ENCODE results near the gene RASA4B. TPM values are rescaled to one million over a fixed set of nuclear protein-coding genes. Genes with fewer than 3 reads are reported as not detected.
"Not testable (repeated sequence)": the region's sequence is repeated elsewhere in the genome, so short reads cannot be mapped to it uniquely, and the experiment has no call there.

The RASA4B gene
- 10 to 100 TPM; 10.8 to 59.0 (median 21.2) TPM for total RNA-seq

- H3K4me1 ChIP-seq; H3K36me3 ChIP-seq; H3K27ac ChIP-seq; H3K27me3 ChIP-seq; intact Hi-C loops (cut with DNase I; ENCODE audit: low total_unique reads); H3K9me3 ChIP-seq: not testable (repeated sequence)
- peak within 1 kb of the TSS in 1 of 2 donors; percentile 27 for H3K4me3 ChIP-seq
- peak in 1 of 2 donors; percentile 35 for DNase-seq
Measured at GRCh38 chr7:102517550-102518147, at the start of gene RASA4B. TSS of gene RASA4B (minus strand) at chr7:102517777. CDS start at chr7:102517710, 67 bp downstream.

- DNase-seq; H3K9me3 ChIP-seq; intact Hi-C loops (cut with DNase I; ENCODE audit: low total_unique reads): not testable (repeated sequence)
Measured at GRCh38 chr7:102550808-102551422, 33.3 kb upstream of the RASA4B start, which contains the start of gene SPDYE2. TSS of gene SPDYE2 (plus strand) at chr7:102551226. CDS start at chr7:102553256, 2,030 bp downstream.

GRCh38 chr7:102546353-102546752 lies 28.8 kb upstream of the RASA4B start:
- H3K4me1 ChIP-seq; H3K9me3 ChIP-seq; H3K27ac ChIP-seq; intact Hi-C loops (cut with DNase I; ENCODE audit: low total_unique reads); DNase-seq; H3K27me3 ChIP-seq; H3K4me3 ChIP-seq; H3K36me3 ChIP-seq: not testable (repeated sequence)

More at GRCh38 chr7:102550808-102551422, 33.3 kb upstream of the RASA4B start, which contains the start of gene SPDYE2:
- not testable (repeated sequence) for H3K4me3 ChIP-seq, H3K4me1 ChIP-seq, H3K27ac ChIP-seq, H3K36me3 ChIP-seq, H3K27me3 ChIP-seq

GRCh38 chr7:102545288-102545687 lies 27.7 kb upstream of the RASA4B start:
- DNase-seq; intact Hi-C loops (cut with DNase I; ENCODE audit: low total_unique reads); H3K27me3 ChIP-seq; H3K27ac ChIP-seq; H3K4me1 ChIP-seq; H3K9me3 ChIP-seq; H3K36me3 ChIP-seq; H3K4me3 ChIP-seq: not testable (repeated sequence)

- not testable (repeated sequence) for H3K27me3 ChIP-seq
Measured at GRCh38 chr7:102544372-102544771, 26.8 kb upstream of the RASA4B start.

GRCh38 chr7:102543596-102543995 lies 26.0 kb upstream of the RASA4B start, which contains the start of gene UPK3BL2:
TSS of gene UPK3BL2 (minus strand) at chr7:102543696. CDS start at chr7:102543636, 60 bp downstream.
- H3K27me3 ChIP-seq; intact Hi-C loops (cut with DNase I; ENCODE audit: low total_unique reads); H3K36me3 ChIP-seq; H3K4me3 ChIP-seq; DNase-seq; H3K4me1 ChIP-seq; H3K27ac ChIP-seq; H3K9me3 ChIP-seq: not testable (repeated sequence)

More at GRCh38 chr7:102544372-102544771, 26.8 kb upstream of the RASA4B start:
- H3K9me3 ChIP-seq; DNase-seq; H3K36me3 ChIP-seq; H3K27ac ChIP-seq; H3K4me1 ChIP-seq; intact Hi-C loops (cut with DNase I; ENCODE audit: low total_unique reads); H3K4me3 ChIP-seq: not testable (repeated sequence)

- H3K36me3 ChIP-seq; H3K4me3 ChIP-seq; H3K4me1 ChIP-seq; H3K9me3 ChIP-seq; DNase-seq; H3K27me3 ChIP-seq; H3K27ac ChIP-seq; intact Hi-C loops (cut with DNase I; ENCODE audit: low total_unique reads): not testable (repeated sequence)
Measured at GRCh38 chr7:102542771-102543170, 25.2 kb upstream of the RASA4B start.

GRCh38 chr7:102542083-102542482 lies 24.5 kb upstream of the RASA4B start:
- H3K4me3 ChIP-seq; H3K36me3 ChIP-seq; H3K27ac ChIP-seq; H3K9me3 ChIP-seq; intact Hi-C loops (cut with DNase I; ENCODE audit: low total_unique reads); H3K4me1 ChIP-seq; DNase-seq; H3K27me3 ChIP-seq: not testable (repeated sequence)

- DNase-seq; H3K36me3 ChIP-seq; H3K9me3 ChIP-seq; H3K4me3 ChIP-seq; intact Hi-C loops (cut with DNase I; ENCODE audit: low total_unique reads); H3K27ac ChIP-seq; H3K4me1 ChIP-seq; H3K27me3 ChIP-seq: not testable (repeated sequence)
Measured at GRCh38 chr7:102540604-102541003, 23.0 kb upstream of the RASA4B start.

- DNase-seq; H3K36me3 ChIP-seq; H3K27ac ChIP-seq; H3K9me3 ChIP-seq; H3K4me3 ChIP-seq; H3K27me3 ChIP-seq; intact Hi-C loops (cut with DNase I; ENCODE audit: low total_unique reads); H3K4me1 ChIP-seq: not testable (repeated sequence)
Measured at GRCh38 chr7:102535062-102535615, 17.6 kb upstream of the RASA4B start.

GRCh38 chr7:102532127-102532526 lies 14.6 kb upstream of the RASA4B start:
- intact Hi-C loops (cut with DNase I; ENCODE audit: low total_unique reads); H3K36me3 ChIP-seq; H3K9me3 ChIP-seq; H3K27me3 ChIP-seq; H3K4me3 ChIP-seq; DNase-seq; H3K27ac ChIP-seq; H3K4me1 ChIP-seq: not testable (repeated sequence)

- H3K9me3 ChIP-seq; H3K4me3 ChIP-seq; H3K27ac ChIP-seq; H3K4me1 ChIP-seq; H3K36me3 ChIP-seq; intact Hi-C loops (cut with DNase I; ENCODE audit: low total_unique reads); H3K27me3 ChIP-seq: not testable (repeated sequence)
- peak in 1 of 2 donors; percentile 43 for DNase-seq
Measured at GRCh38 chr7:102531583-102531982, 14.0 kb upstream of the RASA4B start.

All from uterus (tissue), 4 donors.